Measurements from ENCODE around the gene ADH6. TPM values are rescaled to one million over a fixed set of nuclear protein-coding genes. Genes with fewer than 3 reads are reported as not detected.
A peak's percentile ranks its signal among the peaks of the same experiment; 100 is the strongest.

ADH6 gene
- total RNA-seq, 3 donors from 2014 or later, result not detected

DNA sequence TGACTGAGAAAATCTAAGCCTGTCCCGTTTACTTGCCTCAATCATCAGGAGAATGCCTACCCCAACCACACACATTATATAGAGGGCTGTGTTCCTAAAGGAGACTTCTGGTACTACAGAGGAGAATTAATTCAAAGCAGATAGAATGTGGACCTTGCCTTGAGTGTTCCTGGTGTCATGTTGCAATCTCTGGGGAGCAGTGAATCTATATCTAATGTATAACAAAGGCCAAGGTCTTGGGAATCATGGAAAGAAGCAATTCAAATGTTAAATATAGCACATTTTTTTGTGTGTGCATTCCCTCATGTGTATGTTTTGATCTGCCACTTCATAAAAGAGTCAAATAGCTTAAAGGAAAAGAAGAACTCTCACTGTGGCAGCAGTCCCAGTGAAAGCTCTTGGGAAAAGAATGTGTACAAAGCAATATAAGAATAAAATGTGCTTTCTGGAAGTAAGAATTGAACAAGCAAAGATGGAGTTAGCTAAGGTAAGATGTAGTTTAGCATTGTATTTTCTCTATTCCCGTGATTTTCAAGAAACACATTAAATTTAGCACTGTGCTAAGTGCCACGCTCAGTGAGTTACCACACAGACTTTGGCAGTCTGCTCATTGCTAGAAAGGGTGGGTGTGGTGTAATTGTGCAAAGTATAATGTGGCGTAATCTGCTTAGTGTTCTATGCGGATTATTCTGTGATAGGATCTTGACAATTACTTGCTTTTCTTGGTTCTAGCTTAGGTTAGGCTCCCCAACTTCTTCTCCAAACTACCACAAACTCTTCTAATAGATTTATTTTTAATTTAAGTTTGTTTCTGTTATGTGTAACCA, 13.7 kb downstream of the ADH6 start:
- Histone ChIP-seq H3K9me3 (no peaks in the 10 kb centered on the region), H3K4me3 (no peak overlapping the region), H3K27me3 (no peaks in the 10 kb centered on the region), H3K4me1 (peaks cover 0 to 9% of the 10 kb centered on the region in 2 donors), H3K36me3 (no peaks in the 10 kb centered on the region), H3K27ac (no peak overlapping the region)
- no peak for DNase-seq (ENCODE audit: low spot score in 2 of 2)
- TF ChIP-seq POLR2A (IDR thresholded peaks at IDR 0.05), result no peak
- TF ChIP-seq, protein P1, sequence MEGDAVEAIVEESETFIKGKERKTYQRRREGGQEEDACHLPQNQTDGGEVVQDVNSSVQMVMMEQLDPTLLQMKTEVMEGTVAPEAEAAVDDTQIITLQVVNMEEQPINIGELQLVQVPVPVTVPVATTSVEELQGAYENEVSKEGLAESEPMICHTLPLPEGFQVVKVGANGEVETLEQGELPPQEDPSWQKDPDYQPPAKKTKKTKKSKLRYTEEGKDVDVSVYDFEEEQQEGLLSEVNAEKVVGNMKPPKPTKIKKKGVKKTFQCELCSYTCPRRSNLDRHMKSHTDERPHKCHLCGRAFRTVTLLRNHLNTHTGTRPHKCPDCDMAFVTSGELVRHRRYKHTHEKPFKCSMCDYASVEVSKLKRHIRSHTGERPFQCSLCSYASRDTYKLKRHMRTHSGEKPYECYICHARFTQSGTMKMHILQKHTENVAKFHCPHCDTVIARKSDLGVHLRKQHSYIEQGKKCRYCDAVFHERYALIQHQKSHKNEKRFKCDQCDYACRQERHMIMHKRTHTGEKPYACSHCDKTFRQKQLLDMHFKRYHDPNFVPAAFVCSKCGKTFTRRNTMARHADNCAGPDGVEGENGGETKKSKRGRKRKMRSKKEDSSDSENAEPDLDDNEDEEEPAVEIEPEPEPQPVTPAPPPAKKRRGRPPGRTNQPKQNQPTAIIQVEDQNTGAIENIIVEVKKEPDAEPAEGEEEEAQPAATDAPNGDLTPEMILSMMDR (IDR thresholded peaks at IDR 0.05), result no peak
- TF ChIP-seq POLR2AphosphoS5 (IDR thresholded peaks at IDR 0.05), result no peak
- intact Hi-C loops (cut with DNase I; ENCODE audit: low total_unique reads), result no loop called here

DNA sequence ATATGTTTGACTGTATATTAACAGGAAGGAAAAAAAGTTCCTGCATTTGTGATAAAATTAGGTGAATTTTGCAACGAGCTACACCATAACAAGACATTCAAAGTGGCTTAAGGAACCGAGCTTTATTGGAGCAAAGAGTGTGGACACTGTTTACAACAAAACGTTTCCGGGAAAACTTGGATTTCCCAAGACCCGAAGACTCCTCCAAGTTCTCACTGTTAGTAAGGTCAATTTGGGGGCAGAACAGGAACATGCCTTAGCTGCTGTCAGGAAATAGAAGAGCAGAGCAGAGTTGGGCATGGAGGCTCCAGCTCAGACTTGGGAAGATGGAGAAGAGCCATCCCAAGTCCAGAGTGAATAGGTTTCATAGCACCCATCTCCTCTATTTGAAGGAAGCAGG, 16.5 kb downstream of the ADH6 start:
- intact Hi-C loops (cut with DNase I; ENCODE audit: low total_unique reads), result no loop called here
- H3K27ac ChIP-seq, result peak overlapping the region; percentile 67 to 68
- H3K27me3 ChIP-seq, result no peaks in the 10 kb centered on the region
- H3K9me3 ChIP-seq, result no peaks in the 10 kb centered on the region
- peaks cover 0 to 9% of the 10 kb centered on the region in 2 donors for H3K4me1 ChIP-seq
- DNase-seq (ENCODE audit: low spot score in 2 of 2), result no peak
- H3K4me3 ChIP-seq, result no peak overlapping the region
- H3K36me3 ChIP-seq, result no peaks in the 10 kb centered on the region
- TF ChIP-seq, protein P1 (IDR thresholded peaks at IDR 0.05), result no peak
- TF ChIP-seq POLR2AphosphoS5 (IDR thresholded peaks at IDR 0.05), result peak in 2 of 3 donors; percentile 55 to 74

DNA sequence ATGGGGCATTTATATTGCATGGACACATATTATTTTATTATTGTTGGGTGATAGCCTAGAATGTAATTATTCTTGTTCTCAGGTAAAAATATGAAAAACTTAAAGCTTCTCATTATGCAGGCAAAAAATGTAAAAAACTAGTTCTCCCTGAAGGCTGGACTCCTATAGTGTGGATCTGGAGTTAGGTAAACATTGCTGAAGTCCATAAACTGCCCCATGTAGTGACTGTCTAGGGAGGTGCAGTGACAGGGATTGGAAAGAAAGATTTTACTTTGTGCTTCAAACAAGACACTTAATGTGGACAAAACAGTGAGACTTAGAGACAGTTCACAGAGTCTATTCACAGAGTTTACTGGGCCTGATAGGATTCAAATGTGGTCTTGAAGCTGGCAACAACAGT, 17.0 kb downstream of the ADH6 start:
- Histone ChIP-seq H3K27ac (peak overlapping the region; percentile 61 to 64), H3K36me3 (no peaks in the 10 kb centered on the region), H3K4me1 (peaks cover 0 to 9% of the 10 kb centered on the region in 2 donors), H3K4me3 (no peak overlapping the region), H3K9me3 (no peaks in the 10 kb centered on the region), H3K27me3 (no peaks in the 10 kb centered on the region)
- TF ChIP-seq, protein P1 (IDR thresholded peaks at IDR 0.05), result no peak
- DNase-seq (ENCODE audit: low spot score in 2 of 2), result no peak
- intact Hi-C loops (cut with DNase I; ENCODE audit: low total_unique reads), result no loop called here

DNA sequence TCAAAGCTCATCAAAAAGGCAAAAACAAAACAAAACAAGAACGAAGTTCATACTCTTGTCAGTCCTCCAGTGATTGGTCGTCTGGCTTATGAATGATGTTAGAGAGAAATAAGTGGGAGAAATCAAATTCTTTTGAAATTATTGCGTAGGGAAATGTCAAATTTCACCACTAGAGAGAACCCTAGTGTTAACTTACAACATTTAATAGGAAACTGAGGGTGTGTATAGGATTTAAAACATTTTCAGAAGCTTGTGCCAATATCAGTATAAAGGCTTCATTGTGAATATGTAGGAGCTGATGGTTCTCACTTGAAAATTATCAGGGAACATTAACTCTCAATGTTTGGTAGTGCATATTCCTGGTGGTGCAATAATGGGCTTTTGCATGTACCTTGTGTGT, 17.4 kb downstream of the ADH6 start:
- no peaks in the 10 kb centered on the region for H3K9me3 ChIP-seq
- no peak for DNase-seq (ENCODE audit: low spot score in 2 of 2)
- peak overlapping the region; percentile 61 to 64 for H3K27ac ChIP-seq
- intact Hi-C loops (cut with DNase I; ENCODE audit: low total_unique reads), result no loop called here
- no peaks in the 10 kb centered on the region for H3K27me3 ChIP-seq
- no peaks in the 10 kb centered on the region for H3K36me3 ChIP-seq
- TF ChIP-seq POLR2A (IDR thresholded peaks at IDR 0.05), result no peak
- TF ChIP-seq, protein P1 (IDR thresholded peaks at IDR 0.05), result peak in 1 of 3 donors; percentile 11
- H3K4me1 ChIP-seq, result peaks cover 0 to 9% of the 10 kb centered on the region in 2 donors
- H3K4me3 ChIP-seq, result no peak overlapping the region

DNA sequence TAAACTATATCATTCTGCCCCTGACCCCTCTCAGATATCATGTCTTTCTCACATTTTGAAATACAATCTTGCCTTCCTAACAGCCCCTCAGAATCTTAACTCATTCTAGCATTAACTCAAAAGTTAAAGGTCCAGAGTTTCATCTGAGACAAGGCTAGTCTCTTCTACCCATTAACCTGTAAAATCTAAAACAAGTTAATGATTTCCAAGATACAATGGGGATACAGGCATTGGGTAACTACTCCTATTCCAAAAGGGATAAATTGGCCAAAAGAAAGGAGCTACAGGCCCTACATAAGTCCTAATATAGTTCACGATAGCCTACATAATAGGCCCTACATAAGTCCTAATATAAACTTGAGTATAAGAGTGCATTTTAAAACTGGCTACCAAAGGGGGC, 18.9 kb downstream of the ADH6 start:
- no peak overlapping the region for H3K27ac ChIP-seq
- DNase-seq (ENCODE audit: low spot score in 2 of 2), result no peak
- peaks cover 0 to 9% of the 10 kb centered on the region in 2 donors for H3K4me1 ChIP-seq
- intact Hi-C loops (cut with DNase I; ENCODE audit: low total_unique reads), result no loop called here
- TF ChIP-seq POLR2A (IDR thresholded peaks at IDR 0.05) (no peak), POLR2AphosphoS5 (IDR thresholded peaks at IDR 0.05) (no peak)
- TF ChIP-seq, protein P1 (IDR thresholded peaks at IDR 0.05), result no peak
- no peaks in the 10 kb centered on the region for H3K9me3 ChIP-seq
- H3K36me3 ChIP-seq, result no peaks in the 10 kb centered on the region
- H3K27me3 ChIP-seq, result no peaks in the 10 kb centered on the region
- no peak overlapping the region for H3K4me3 ChIP-seq
